ENCODE data around the gene CDAN1.

CDAN1 gene

GRCh38 chr15:42692536-42692935 is 44.4 kb downstream of the CDAN1 start:
- Mint-ChIP-seq H3K4me3 (no peak overlapping the region), H3K9me3 (no peaks in the 10 kb centered on the region), H3K27me3 (ENCODE audit: low read depth) (no peaks in the 10 kb centered on the region), H3K36me3 (ENCODE audit: low read depth) (peaks cover 22% of the 10 kb centered on the region), H3K4me1 (no peaks in the 10 kb centered on the region), H3K27ac (no peak overlapping the region)
- no peak for TF ChIP-seq CTCF (IDR thresholded peaks at IDR 0.05; ENCODE audit: unreplicated experiment in 3 of 3)

DNA sequence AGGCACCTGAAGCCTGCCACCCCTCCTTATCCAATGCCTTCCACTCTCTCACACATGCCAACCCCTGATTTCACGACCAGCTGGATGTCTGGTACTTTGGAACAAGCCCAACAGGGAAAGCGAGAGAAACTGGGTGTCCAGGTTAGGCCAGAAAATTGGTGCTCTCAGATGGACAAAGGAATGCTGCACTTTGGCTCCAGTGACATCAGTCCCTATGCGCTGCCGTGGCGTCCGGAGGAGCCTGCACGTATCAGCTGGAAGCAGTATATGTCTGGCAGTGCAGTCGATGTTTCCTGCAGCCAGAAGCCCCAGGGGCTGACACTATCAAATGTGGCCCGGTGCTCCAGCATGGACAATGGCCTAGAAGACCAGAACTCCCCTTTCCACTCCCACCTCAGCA is 45.2 kb downstream of the CDAN1 start:
- peaks cover 28% of the 10 kb centered on the region for H3K36me3 Mint-ChIP-seq (ENCODE audit: low read depth)
- no peaks in the 10 kb centered on the region for H3K4me1 Mint-ChIP-seq
- no peaks in the 10 kb centered on the region for H3K27me3 Mint-ChIP-seq (ENCODE audit: low read depth)
- no peaks in the 10 kb centered on the region for H3K9me3 Mint-ChIP-seq
- H3K4me3 Mint-ChIP-seq = no peak overlapping the region
- no peak overlapping the region for H3K27ac Mint-ChIP-seq
- TF ChIP-seq CTCF (IDR thresholded peaks at IDR 0.05; ENCODE audit: unreplicated experiment in 3 of 3) = no peak

GRCh38 chr15:42691308-42691707 is 45.6 kb downstream of the CDAN1 start:
- Mint-ChIP-seq H3K4me1 (no peaks in the 10 kb centered on the region), H3K4me3 (no peak overlapping the region), H3K27me3 (ENCODE audit: low read depth) (no peaks in the 10 kb centered on the region), H3K27ac (no peak overlapping the region), H3K36me3 (ENCODE audit: low read depth) (peaks cover 25% of the 10 kb centered on the region), H3K9me3 (no peaks in the 10 kb centered on the region)
- no peak for TF ChIP-seq CTCF (IDR thresholded peaks at IDR 0.05; ENCODE audit: unreplicated experiment in 3 of 3)

GRCh38 chr15:42688301-42688700 is 48.6 kb downstream of the CDAN1 start:
- no peak for TF ChIP-seq CTCF (IDR thresholded peaks at IDR 0.05; ENCODE audit: unreplicated experiment in 3 of 3)
- Mint-ChIP-seq H3K9me3 (no peaks in the 10 kb centered on the region), H3K27me3 (ENCODE audit: low read depth) (no peaks in the 10 kb centered on the region), H3K4me1 (no peaks in the 10 kb centered on the region), H3K27ac (no peak overlapping the region), H3K4me3 (no peak overlapping the region), H3K36me3 (ENCODE audit: low read depth) (peaks cover 33% of the 10 kb centered on the region)

GRCh38 chr15:42687740-42688139 is 49.2 kb downstream of the CDAN1 start:
- Mint-ChIP-seq H3K9me3 (no peaks in the 10 kb centered on the region), H3K4me1 (no peaks in the 10 kb centered on the region), H3K27ac (no peak overlapping the region), H3K27me3 (ENCODE audit: low read depth) (no peaks in the 10 kb centered on the region), H3K4me3 (no peak overlapping the region), H3K36me3 (ENCODE audit: low read depth) (peaks cover 37% of the 10 kb centered on the region)
- no peak for TF ChIP-seq CTCF (IDR thresholded peaks at IDR 0.05; ENCODE audit: unreplicated experiment in 3 of 3)

DNA sequence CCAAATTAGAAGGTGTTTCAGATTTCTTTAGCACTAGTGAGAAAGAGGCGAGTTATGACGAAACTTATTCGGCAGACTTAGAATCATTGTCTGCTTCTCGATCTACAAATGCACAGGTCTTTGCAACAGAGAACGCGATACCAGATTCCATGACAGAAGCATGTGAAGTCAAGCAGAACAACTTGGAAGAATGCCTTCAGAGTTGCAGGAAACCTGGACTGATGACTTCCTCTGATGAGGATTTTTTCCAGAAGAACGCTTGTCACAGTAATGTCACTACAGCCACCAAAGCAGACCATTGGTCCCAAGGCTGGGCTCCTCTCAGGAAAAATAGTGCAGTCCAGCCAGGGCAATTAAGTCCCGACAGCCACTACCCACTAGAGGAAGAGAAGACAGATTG is 50.6 kb downstream of the CDAN1 start:
- H3K4me1 Mint-ChIP-seq = no peaks in the 10 kb centered on the region
- H3K27me3 Mint-ChIP-seq (ENCODE audit: low read depth) = no peaks in the 10 kb centered on the region
- no peak overlapping the region for H3K27ac Mint-ChIP-seq
- H3K36me3 Mint-ChIP-seq (ENCODE audit: low read depth) = peaks cover 47% of the 10 kb centered on the region
- H3K4me3 Mint-ChIP-seq = no peak overlapping the region
- no peak for TF ChIP-seq CTCF (IDR thresholded peaks at IDR 0.05; ENCODE audit: unreplicated experiment in 3 of 3)
- H3K9me3 Mint-ChIP-seq = no peaks in the 10 kb centered on the region

Data from nephron (organoid).